BLaER1 (cell line): ENCODE data around the gene METTL1.
"Not testable (repeated sequence)": the region's sequence is repeated elsewhere in the genome, so short reads cannot be mapped to it uniquely, and the experiment has no call there.

ENCODE experiments used
- H3K27ac ChIP-seq: shearing (Covaris generic); formaldehyde crosslinking; 2 replicates; pipeline ENCODE4 v1.8.1; 2022
- H3K27me3 ChIP-seq: shearing (Covaris generic); formaldehyde crosslinking; 2 replicates; pipeline ENCODE4 v1.8.1; 2022
- H3K36me3 ChIP-seq: shearing (Covaris generic); formaldehyde crosslinking; 2 replicates; pipeline ENCODE4 v1.8.1; 2022
- H3K4me1 ChIP-seq: shearing (Covaris generic); formaldehyde crosslinking; 2 replicates; pipeline ENCODE4 v1.8.1; 2022
- H3K4me2 ChIP-seq: shearing (Covaris generic); formaldehyde crosslinking; 2 replicates; pipeline ENCODE4 v1.8.1; 2022
- H3K4me3 ChIP-seq: shearing (Covaris generic); formaldehyde crosslinking; 2 replicates; pipeline ENCODE4 v1.8.1; 2022
- H3K9ac ChIP-seq: shearing (Covaris generic); formaldehyde crosslinking; 2 replicates; pipeline ENCODE4 v1.8.1; 2022
- H3K9me3 ChIP-seq: shearing (Covaris generic); formaldehyde crosslinking; 2 replicates; pipeline ENCODE4 v1.8.1; 2022
- H4K20me1 ChIP-seq: shearing (Covaris generic); formaldehyde crosslinking; 2 replicates; pipeline ENCODE4 v1.8.1; 2022
- Cebpa-rat ChIP-seq: shearing (Covaris generic); IDR thresholded peaks from 2 replicates; pipeline ENCODE4 v1.8.1; 2022

The METTL1 gene

DNA sequence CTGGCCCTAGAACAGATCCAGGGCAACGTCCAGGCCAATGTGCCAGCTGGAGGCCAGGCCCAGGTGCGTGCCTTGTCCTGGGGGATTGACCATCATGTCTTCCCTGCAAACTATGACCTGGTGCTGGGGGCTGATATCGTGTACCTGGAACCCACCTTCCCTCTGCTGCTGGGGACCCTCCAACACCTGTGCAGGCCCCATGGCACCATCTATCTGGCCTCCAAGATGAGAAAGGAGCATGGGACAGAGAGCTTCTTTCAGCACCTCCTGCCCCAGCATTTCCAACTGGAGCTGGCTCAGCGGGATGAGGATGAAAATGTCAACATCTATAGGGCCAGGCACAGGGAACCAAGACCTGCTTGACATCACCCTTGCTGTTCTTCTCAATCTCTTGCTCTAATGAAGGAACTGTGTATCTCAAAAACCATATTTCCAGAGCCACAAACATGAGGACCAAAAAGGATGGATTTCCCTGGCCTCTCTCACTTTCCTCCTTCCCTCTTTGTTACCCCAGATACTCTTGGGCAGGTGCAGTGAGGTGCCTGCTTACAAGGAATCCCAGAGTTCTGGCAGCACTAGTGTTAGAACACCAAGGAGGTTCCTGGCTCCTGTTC lies 8.5 kb upstream of the METTL1 start:
- no peak overlapping the region for H3K9ac ChIP-seq
- peaks cover 14% of the 10 kb centered on the region for H4K20me1 ChIP-seq
- no peak for TF ChIP-seq Cebpa-rat
- no peaks in the 10 kb centered on the region for H3K9me3 ChIP-seq
- no peak overlapping the region for H3K4me3 ChIP-seq
- H3K36me3 ChIP-seq, result peaks cover 35% of the 10 kb centered on the region
- H3K4me2 ChIP-seq, result peak overlapping the region; percentile 67
- H3K27ac ChIP-seq, result no peak overlapping the region
- peaks cover 35% of the 10 kb centered on the region for H3K4me1 ChIP-seq
- no peaks in the 10 kb centered on the region for H3K27me3 ChIP-seq

DNA sequence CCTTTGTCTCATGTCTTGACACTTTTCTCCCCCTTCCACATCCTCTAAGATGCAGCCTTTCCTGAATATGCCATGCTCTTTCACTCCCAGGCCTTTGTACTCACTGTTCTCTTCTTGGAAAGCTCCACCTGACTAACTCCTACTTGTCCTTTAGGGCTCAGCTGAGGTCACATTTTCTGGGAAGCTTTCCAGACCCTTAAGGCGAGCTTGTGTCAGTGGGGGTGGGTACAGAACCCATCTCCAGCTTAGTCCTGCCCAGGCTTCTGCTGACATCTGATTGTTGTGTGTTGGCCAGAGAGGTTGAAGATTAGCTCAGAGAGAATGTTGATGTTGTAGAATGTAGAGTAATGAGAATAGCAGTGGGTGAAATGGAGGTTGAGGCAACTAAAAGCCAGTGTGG lies 7.8 kb upstream of the METTL1 start:
- Histone ChIP-seq H3K27ac (no peak overlapping the region), H3K4me3 (no peak overlapping the region), H3K27me3 (no peaks in the 10 kb centered on the region), H3K9ac (no peak overlapping the region), H3K4me1 (peaks cover 35% of the 10 kb centered on the region), H4K20me1 (peaks cover 14% of the 10 kb centered on the region; the same call in 1 of the 2 replicates), H3K36me3 (peaks cover 29% of the 10 kb centered on the region), H3K9me3 (no peaks in the 10 kb centered on the region), H3K4me2 (no peak overlapping the region)
- TF ChIP-seq Cebpa-rat, result no peak

DNA sequence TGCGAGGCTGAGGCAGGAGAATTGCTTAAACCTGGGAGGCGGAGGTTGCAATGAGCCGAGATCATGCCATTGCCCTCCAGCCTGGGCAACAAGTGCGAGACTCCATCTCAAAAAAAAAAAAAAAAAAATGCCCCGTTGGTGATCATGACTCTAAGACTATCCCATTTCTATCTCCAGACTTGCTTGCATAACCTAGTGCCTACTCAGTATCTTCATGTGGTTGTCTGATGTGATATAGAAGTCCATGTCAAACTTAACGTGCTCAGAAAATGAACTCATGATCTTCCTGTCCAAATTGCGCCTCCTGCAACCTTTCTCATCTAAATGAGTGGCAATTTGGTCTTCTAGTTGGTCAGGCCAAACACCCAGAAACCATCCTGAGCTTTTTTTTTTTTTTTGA lies 6.0 kb upstream of the METTL1 start:
- Histone ChIP-seq H3K4me2 (no peak overlapping the region), H3K27me3 (no peaks in the 10 kb centered on the region), H4K20me1 (peaks cover 2% of the 10 kb centered on the region; the same call in 1 of the 2 replicates), H3K4me3 (no peak overlapping the region), H3K36me3 (peaks cover 19% of the 10 kb centered on the region), H3K27ac (no peak overlapping the region), H3K9me3 (no peaks in the 10 kb centered on the region), H3K4me1 (peaks cover 34% of the 10 kb centered on the region), H3K9ac (no peak overlapping the region)
- no peak for TF ChIP-seq Cebpa-rat

GRCh38 chr12:57777367-57777766 lies 5.5 kb upstream of the METTL1 start:
- Histone ChIP-seq H3K9ac (no peak overlapping the region), H3K9me3 (no peaks in the 10 kb centered on the region), H3K36me3 (peaks cover 19% of the 10 kb centered on the region), H3K27me3 (no peaks in the 10 kb centered on the region), H4K20me1 (no peaks in the 10 kb centered on the region), H3K4me2 (no peak overlapping the region), H3K4me1 (peaks cover 37% of the 10 kb centered on the region), H3K27ac (no peak overlapping the region), H3K4me3 (no peak overlapping the region)
- no peak for TF ChIP-seq Cebpa-rat

- Histone ChIP-seq H3K27ac (no peak overlapping the region), H3K4me2 (no peak overlapping the region)
- TF ChIP-seq Cebpa-rat, result no peak
Measured at GRCh38 chr12:57776247-57776587, 4.3 kb upstream of the METTL1 start.

GRCh38 chr12:57775563-57776246 lies 3.8 kb upstream of the METTL1 start:
- Histone ChIP-seq H4K20me1 (no peaks in the 10 kb centered on the region), H3K4me1 (peaks cover 28% of the 10 kb centered on the region), H3K9ac (no peak overlapping the region), H3K9me3 (no peaks in the 10 kb centered on the region), H3K4me2 (no peak overlapping the region), H3K27me3 (no peaks in the 10 kb centered on the region), H3K27ac (no peak overlapping the region), H3K36me3 (peaks cover 21% of the 10 kb centered on the region), H3K4me3 (no peak overlapping the region)
- TF ChIP-seq Cebpa-rat, result no peak

More at GRCh38 chr12:57776247-57776587, 4.3 kb upstream of the METTL1 start:
- Histone ChIP-seq H3K27me3 (no peaks in the 10 kb centered on the region), H3K4me1 (peaks cover 28% of the 10 kb centered on the region), H4K20me1 (no peaks in the 10 kb centered on the region), H3K9me3 (no peaks in the 10 kb centered on the region), H3K9ac (no peak overlapping the region), H3K4me3 (no peak overlapping the region), H3K36me3 (peaks cover 19% of the 10 kb centered on the region)

DNA sequence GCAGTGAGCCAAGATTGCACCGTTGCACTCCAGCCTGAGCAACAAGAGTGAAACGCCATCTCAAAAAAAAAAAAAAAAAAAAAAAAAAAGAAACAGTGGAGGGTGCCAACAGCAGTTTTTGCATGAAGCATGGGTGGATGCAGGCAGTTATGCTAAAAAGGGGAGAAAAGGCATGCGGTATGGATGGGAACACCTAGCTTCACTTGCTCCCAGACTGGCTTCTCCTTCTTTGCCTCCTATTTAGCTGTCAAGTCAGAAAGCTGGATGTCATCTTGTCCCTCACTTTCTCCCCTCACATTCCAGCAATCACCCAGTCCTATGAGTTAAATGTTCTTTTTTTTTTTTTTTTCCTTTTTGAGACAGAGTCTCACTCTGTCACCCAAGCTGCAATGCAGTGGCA lies 3.1 kb upstream of the METTL1 start:
- TF ChIP-seq Cebpa-rat, result no peak
- Histone ChIP-seq H3K9ac (no peak overlapping the region), H3K9me3 (no peaks in the 10 kb centered on the region), H4K20me1 (no peaks in the 10 kb centered on the region), H3K4me3 (no peak overlapping the region), H3K36me3 (peaks cover 21% of the 10 kb centered on the region), H3K27ac (no peak overlapping the region), H3K27me3 (no peaks in the 10 kb centered on the region), H3K4me2 (no peak overlapping the region), H3K4me1 (peaks cover 24% of the 10 kb centered on the region)

- H3K36me3 ChIP-seq, result peaks cover 21% of the 10 kb centered on the region
- not testable (repeated sequence) for H3K9me3 ChIP-seq, H3K9ac ChIP-seq, H3K27ac ChIP-seq, H3K4me3 ChIP-seq, H4K20me1 ChIP-seq, H3K27me3 ChIP-seq, H3K4me2 ChIP-seq
- peaks cover 24% of the 10 kb centered on the region for H3K4me1 ChIP-seq
Measured at GRCh38 chr12:57774634-57775033, 2.7 kb upstream of the METTL1 start.

DNA sequence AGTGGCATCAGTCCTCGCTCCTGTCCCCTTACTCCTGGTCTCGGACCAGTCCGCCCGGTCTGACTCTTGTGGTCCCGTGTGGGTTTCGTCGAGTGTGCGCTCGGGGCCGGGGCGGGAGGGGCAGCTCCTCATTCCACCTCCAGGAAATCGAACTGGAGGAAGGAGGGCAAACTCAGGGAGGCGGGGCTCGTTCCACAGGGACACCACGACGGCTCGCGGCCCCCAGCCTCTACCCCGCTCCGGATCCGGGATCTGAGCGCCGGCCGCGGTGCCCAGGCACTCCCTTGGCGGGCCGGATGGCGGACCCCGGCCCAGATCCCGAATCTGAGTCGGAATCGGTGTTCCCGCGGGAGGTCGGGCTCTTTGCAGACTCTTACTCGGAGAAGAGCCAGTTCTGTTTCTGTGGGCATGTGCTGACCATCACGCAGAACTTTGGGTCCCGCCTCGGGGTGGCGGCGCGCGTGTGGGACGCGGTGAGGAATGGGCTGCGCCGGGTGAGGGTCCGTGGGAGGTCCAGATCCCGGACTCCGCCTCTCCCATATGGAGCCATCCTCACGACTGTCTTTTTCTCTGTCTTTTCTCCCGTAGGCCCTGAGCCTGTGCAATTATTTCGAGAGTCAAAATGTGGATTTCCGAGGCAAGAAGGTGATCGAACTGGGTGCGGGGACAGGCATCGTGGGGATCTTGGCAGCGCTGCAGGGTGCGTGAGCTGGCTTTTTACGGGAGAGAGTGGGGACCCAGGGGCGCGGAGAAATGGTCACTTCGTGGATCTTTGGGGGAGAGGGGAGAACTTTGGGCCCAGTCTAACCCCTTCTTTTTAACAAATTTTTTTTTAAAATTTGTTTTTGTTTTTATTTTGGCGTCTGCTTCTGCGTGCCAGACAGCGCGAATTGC lies 771 bp upstream of the METTL1 start, which contains the start of gene EEF1AKMT3:
Gene EEF1AKMT3, plus strand, starts transcription at position 186 of the 894 bp plus-strand sequence. Its CDS starts 111 bp downstream, at position 297.
- Histone ChIP-seq H4K20me1 (peaks cover 14% of the 10 kb centered on the region; the same call in 1 of the 2 replicates), H3K36me3 (peaks cover 32% of the 10 kb centered on the region), H3K4me2 (peak within 1 kb of the TSS; percentile 91), H3K27ac (peak within 1 kb of the TSS; percentile 93), H3K9me3 (no peaks in the 10 kb centered on the region), H3K9ac (peak within 1 kb of the TSS; percentile 89), H3K4me1 (peaks cover 24% of the 10 kb centered on the region), H3K4me3 (peak within 1 kb of the TSS; percentile 84), H3K27me3 (peaks cover 13% of the 10 kb centered on the region)
- TF ChIP-seq Cebpa-rat, result no peak
